ENCODE data around the gene METTL1. TPM values are rescaled to one million over a fixed set of nuclear protein-coding genes. Genes with fewer than 3 reads are reported as not detected.

Gene METTL1
- total RNA-seq, 4 donors from 2014 or later, result 4.4 to 13.7 (median 6.2) TPM

DNA sequence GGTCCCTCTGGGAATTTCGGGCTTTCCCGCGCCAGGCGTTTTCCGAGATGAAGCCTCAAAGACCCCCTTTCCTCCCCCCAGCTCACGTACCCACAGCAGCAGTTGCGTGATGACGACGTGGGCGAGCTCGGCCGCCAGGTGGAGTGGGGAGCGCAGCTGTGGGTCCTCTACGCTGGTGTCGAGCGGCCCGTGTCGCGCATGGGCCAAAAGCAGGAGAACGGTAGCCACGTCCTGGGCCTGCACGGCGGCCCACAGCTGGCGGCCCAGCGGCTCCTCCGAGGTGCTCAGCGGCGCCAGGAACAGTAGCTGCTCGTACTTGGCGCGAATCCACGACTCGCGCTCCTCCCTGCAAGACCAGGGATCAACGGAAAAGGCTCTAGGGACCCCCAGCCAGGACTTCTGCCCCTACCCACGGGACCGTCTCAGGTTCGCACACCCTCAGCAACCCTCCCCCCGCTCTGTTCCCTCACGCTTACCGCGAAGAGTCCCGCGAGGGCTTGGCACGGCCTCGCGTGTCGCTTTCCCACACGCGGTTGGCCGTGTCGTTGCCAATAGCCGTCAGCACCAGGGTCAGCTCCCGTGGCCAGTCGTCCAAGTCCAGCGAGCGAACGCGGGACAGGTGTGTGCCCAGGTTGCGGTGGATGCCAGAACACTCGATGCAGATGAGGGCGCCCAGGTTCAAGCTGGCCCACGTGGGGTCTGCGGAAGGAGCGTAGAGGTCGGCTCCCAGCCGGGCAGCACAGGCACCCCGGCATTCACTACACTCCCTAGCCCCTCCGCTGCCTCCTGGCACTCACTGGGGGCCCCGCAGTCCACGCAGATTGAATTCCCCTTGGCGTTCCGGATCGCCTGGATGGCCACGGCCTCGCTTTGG, 44.8 kb downstream of the METTL1 start:
- TF ChIP-seq CTCF (IDR thresholded peaks at IDR 0.05; ENCODE audit: low read depth), result no peak

DNA sequence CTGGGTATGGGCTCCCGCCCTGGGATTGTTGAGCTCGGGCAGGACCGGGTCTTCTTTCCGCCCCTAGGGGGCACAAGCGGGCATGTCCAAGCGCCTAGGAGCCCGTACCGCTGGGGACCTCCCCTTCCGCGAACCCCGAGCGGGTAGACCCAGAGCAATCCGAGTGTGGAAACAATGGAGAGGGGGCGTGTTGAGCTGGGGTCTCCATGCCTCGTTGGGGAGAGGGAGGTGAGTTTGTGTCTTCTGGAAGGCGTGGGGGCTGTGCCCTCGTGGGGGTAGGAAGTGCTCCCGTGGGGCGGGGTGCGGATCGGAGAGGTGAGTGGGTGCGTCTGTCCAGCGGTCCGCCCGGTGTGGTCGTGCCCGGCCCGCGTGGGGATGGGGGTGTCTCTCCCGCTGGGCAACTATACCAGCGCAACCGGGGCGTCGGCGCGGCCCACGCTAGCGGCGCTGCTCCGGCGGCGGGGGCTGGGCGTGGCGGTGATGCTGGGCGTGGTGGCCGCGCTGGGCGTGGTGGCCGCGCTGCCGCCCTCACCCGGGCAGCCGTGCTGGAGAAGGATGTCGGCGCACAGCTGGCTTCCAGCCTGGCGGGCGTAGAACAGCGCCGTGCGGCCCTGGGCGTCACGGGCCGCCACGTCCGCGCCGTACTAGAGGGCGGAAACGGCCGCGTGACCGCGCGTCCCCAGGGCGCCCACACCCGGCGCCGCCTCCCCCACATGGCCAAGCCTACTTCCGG, 45.6 kb downstream of the METTL1 start:
- TF ChIP-seq CTCF (IDR thresholded peaks at IDR 0.05; ENCODE audit: low read depth), result no peak

GRCh38 chr12:57725851-57726150, 46.1 kb downstream of the METTL1 start:
- no peak for TF ChIP-seq CTCF (IDR thresholded peaks at IDR 0.05; ENCODE audit: low read depth)

- no peak for TF ChIP-seq CTCF (IDR thresholded peaks at IDR 0.05; ENCODE audit: low read depth)
These were observed 46.8 kb downstream of the METTL1 start for GRCh38 chr12:57724936-57725740.

DNA sequence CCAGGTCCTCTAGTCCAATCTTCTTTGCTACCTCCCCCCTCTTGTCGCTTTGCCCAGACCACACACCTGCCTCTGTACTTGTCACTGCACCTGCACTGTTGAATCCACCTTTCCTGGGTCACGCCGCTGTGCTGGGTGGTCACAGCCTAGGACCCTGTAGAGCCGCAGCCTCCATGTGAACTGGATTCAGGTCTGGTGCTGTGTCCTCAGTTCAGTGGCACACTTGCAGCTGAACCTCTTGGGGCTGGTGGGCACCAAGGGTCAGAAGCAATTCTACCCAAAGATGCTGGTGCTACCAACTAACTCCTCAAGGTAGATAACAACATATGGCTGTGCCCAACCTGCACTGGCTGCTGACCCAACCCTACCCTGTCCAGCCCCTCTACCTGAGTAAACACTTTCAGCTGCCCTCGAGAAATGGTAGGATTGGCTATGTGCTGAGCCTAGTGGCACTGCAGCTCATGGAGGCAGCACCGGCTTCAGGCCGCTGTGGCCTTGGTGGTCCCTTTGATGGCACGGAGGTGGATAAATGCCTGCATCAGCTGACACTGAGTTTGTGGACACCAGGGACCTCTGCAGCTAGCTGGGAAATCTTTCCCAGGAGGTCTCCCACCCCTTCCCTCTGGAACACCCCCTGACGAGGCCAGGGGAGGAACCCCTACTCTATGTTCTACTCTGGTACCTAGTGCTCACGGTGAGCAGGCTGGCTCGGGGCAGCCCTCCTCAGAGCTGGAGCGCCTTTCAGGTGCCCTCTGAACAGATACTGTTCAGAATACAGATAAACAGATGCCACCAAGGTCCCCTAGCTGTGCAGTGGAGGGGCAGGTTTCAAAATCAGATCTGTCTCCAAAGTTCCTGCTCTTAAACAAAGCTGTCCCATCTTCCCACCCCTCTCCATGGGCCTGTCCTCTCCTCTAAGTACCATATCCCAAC, 47.6 kb downstream of the METTL1 start:
- no peak for TF ChIP-seq CTCF (IDR thresholded peaks at IDR 0.05; ENCODE audit: low read depth)

DNA sequence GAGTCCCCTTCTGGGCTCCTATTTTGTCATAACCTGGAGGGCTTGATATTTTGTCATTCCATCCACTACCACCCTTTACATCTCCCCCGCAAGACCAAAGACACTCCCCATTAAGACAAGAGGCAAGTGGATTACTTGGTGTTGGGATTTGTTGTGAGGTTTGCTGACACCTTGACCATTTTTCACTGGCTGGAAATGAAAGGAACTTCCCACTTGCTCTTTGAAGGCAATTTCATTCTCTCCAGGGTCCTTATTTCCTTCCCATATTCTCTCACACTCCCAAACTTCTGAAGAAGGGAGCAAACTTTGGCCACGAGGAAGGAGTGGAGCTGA, 48.3 kb downstream of the METTL1 start:
- no peak for TF ChIP-seq CTCF (IDR thresholded peaks at IDR 0.05; ENCODE audit: low read depth)
